ENCODE results near the gene COMMD1. TPM values are rescaled to one million over a fixed set of nuclear protein-coding genes. Genes with fewer than 3 reads are reported as not detected.

COMMD1 gene
- total and polyA plus RNA-seq, 2 donors (not counting 3 experiments of a cell fraction or from before 2014, with no cell fraction given), result 39.5 to 57.1 TPM

- H3K27ac ChIP-seq (ENCODE audit: insufficient read depth, low read depth, low read length), result no peak overlapping the region
- no peak overlapping the region for H3K4me2 ChIP-seq (ENCODE audit: insufficient read depth, low read length)
- intact Hi-C loops (cut with micrococcal nuclease), result loop anchor here (10.0 kb wide), 1 partner anchor 796 kb away; the partner anchor contains the start of gene EHBP1
- FAIRE-seq, result no peak
- no peaks in the 10 kb centered on the region for H3K36me3 ChIP-seq (ENCODE audit: control insufficient read depth in 2 of 2, extremely low read depth in 1 of 2, insufficient read depth in 2 of 2, low read length in 2 of 2)
- H3K4me3 ChIP-seq (replicated peaks in 1 of 3; ENCODE audit: insufficient read depth in 1 of 3, low read depth in 1 of 3, low read length in 3 of 3), result no peak overlapping the region
- H2AFZ ChIP-seq (ENCODE audit: low read depth, low read length), result no peak overlapping the region
- H3K27me3 ChIP-seq (ENCODE audit: control insufficient read depth in 2 of 2, insufficient read depth in 2 of 2, low read length in 2 of 2), result no peaks in the 10 kb centered on the region
- H3K79me2 ChIP-seq (ENCODE audit: control insufficient read depth, insufficient read depth, low read length), result peaks cover 3% of the 10 kb centered on the region
- H3K4me1 ChIP-seq (ENCODE audit: control insufficient read depth, extremely low read depth, insufficient read depth, low read length), result peaks cover 9% of the 10 kb centered on the region
- DNase-seq (ENCODE audit: low read depth, low spot score), result no peak
- no peaks in the 10 kb centered on the region for H4K20me1 ChIP-seq (replicated peaks; ENCODE audit: control insufficient read depth, extremely low read depth, insufficient read depth, low read length)
- no peak for TF ChIP-seq MAX (IDR thresholded peaks at IDR 0.05; ENCODE audit: insufficient read depth, insufficient read length)
- TF ChIP-seq MYC (IDR thresholded peaks at IDR 0.05; ENCODE audit: low read depth, low read length), result no peak
- no peak for TF ChIP-seq EZH2 (IDR thresholded peaks at IDR 0.05; ENCODE audit: borderline replicate concordance, low read depth, low read length, severe bottlenecking)
- TF ChIP-seq FOS (IDR thresholded peaks at IDR 0.05; ENCODE audit: borderline replicate concordance, insufficient read depth, low read length), result no peak
- TF ChIP-seq CTCF (IDR thresholded peaks at IDR 0.05; ENCODE audit: extremely low read depth in 1 of 2, insufficient read depth in 1 of 2, low read depth in 1 of 2, low read length in 2 of 2), result no peak
- TF ChIP-seq POLR2AphosphoS5 (IDR thresholded peaks at IDR 0.05; ENCODE audit: insufficient read depth, low read depth, low read length), result no peak
- no peak for TF ChIP-seq GATA2 (IDR thresholded peaks at IDR 0.05; ENCODE audit: insufficient read depth, insufficient read length, low read depth, low read length)
- TF ChIP-seq POLR2A (IDR thresholded peaks at IDR 0.05; ENCODE audit: low read depth, low read length), result no peak
- no peak for TF ChIP-seq JUN (IDR thresholded peaks at IDR 0.05; ENCODE audit: borderline replicate concordance, insufficient read depth, insufficient read length, low read depth)
- ChIA-PET CTCF (no interaction called here), POLR2A (no interaction called here)
- no peak overlapping the region for H3K9ac ChIP-seq (replicated peaks; ENCODE audit: extremely low read depth, insufficient read depth, low read length)
- no TSS peak for BruUV-seq (replicated peaks)
- dilution Hi-C loops (cut with MboI; ENCODE audit: extremely low pct_ligation_motif_present, low sequenced_read_pairs), result no loop called here
- no peaks in the 10 kb centered on the region for H3K9me1 ChIP-seq (replicated peaks; ENCODE audit: control insufficient read depth, extremely low read depth, insufficient read depth, low read length)
- H3K9me3 ChIP-seq (replicated peaks; ENCODE audit: control insufficient read depth, insufficient read depth, low read length), result no peaks in the 10 kb centered on the region
Observed at GRCh38 chr2:61909116-61909515, 3.6 kb downstream of the COMMD1 start.
